Esophagus (tissue), 2 donors: Measurements from ENCODE around the gene CDC42EP5. TPM values are rescaled to one million over a fixed set of nuclear protein-coding genes. Genes with fewer than 3 reads are reported as not detected.

ENCODE experiments used
- H3K27ac ChIP-seq, 2 donors: one replicate each; pipeline ENCODE4 v1.5.1; 2013; ENCODE audit warnings: low read depth in 2 of 2, mild to moderate bottlenecking in 2 of 2, inconsistent platforms in 1 of 2, low read length in 1 of 2, moderate library complexity in 1 of 2
- H3K27me3 ChIP-seq, 2 donors: one replicate each; pipeline ENCODE4 v1.6.1; 2013; ENCODE audit warnings: low read length in 2 of 2, control low read depth in 1 of 2, mild to moderate bottlenecking in 1 of 2; ENCODE audit not compliant: insufficient read depth in 2 of 2, control insufficient read depth in 1 of 2
- H3K36me3 ChIP-seq, 2 donors: one replicate each; pipeline ENCODE4 v1.6.1; 2013; ENCODE audit warnings: low read length in 1 of 2; ENCODE audit not compliant: control insufficient read depth in 2 of 2, insufficient read depth in 2 of 2
- H3K4me1 ChIP-seq, 2 donors: one replicate each; pipeline ENCODE4 v1.6.1; 2013; ENCODE audit warnings: low read length in 1 of 2; ENCODE audit not compliant: control insufficient read depth in 2 of 2, insufficient read depth in 2 of 2
- H3K4me3 ChIP-seq, 2 donors: one replicate each; pipeline ENCODE4 v1.5.1; 2013; ENCODE audit warnings: low read length in 2 of 2, mild to moderate bottlenecking in 2 of 2, low read depth in 1 of 2, moderate library complexity in 1 of 2
- H3K9me3 ChIP-seq, 2 donors: one replicate each; pipeline ENCODE4 v1.6.1; 2013; ENCODE audit warnings: mild to moderate bottlenecking in 2 of 2, low read depth in 1 of 2, low read length in 1 of 2, moderate library complexity in 1 of 2; ENCODE audit not compliant: control insufficient read depth in 2 of 2, insufficient read depth in 1 of 2
- WGBS, 2 donors: extraction: QIAGEN DNeasy Blood & Tissue Kit; methylation state at CpG; one replicate each; pipeline ENCODE4 v1.1.7; 2013; 5-methylcytosine and 5-hydroxymethylcytosine counted together
- polyA plus RNA-seq, 2 donors: library from polyadenylated mRNA; stranded (reverse); fragments of 200-250 nt; gene quantifications; one replicate each; pipeline ENCODE4 v1.2.3, GENCODE V29; 2013
- donor health status: healthy with polysubstance abuse.
- donor health status: Bipolar disorder and iron deficiency.

The CDC42EP5 gene
- polyA plus RNA-seq, 2 donors: 7.0 to 13.1 TPM

GRCh38 chr19:54458648-54459281 is 14.3 kb downstream of the CDC42EP5 start:
- peaks cover 0 to 12% of the 10 kb centered on the region in 2 donors for H3K4me1 ChIP-seq
- no peaks in the 10 kb centered on the region for H3K27me3 ChIP-seq
- H3K4me3 ChIP-seq: no peak overlapping the region
- no peaks in the 10 kb centered on the region for H3K9me3 ChIP-seq
- WGBS, 2 donors: 81 to 82% methylated on average over 11 of the region's 11 CpGs
- peaks cover 31 to 78% of the 10 kb centered on the region in 2 donors for H3K36me3 ChIP-seq
- no peak overlapping the region for H3K27ac ChIP-seq

- WGBS, 2 donors: 90 to 93% methylated on average over 42 of the region's 42 CpGs
- peaks cover 0 to 12% of the 10 kb centered on the region in 2 donors for H3K4me1 ChIP-seq
Measured at GRCh38 chr19:54457773-54458647, 15.1 kb downstream of the CDC42EP5 start.

GRCh38 chr19:54456423-54457373 is 16.4 kb downstream of the CDC42EP5 start:
- H3K4me1 ChIP-seq: peaks cover 0 to 6% of the 10 kb centered on the region in 2 donors
- 91 to 92% methylated on average over 50 to 51 of the region's 51 CpGs for WGBS, 2 donors
- no peak overlapping the region for H3K27ac ChIP-seq
- H3K36me3 ChIP-seq: peaks cover 42 to 91% of the 10 kb centered on the region in 2 donors
- no peaks in the 10 kb centered on the region for H3K27me3 ChIP-seq
- H3K4me3 ChIP-seq: no peak overlapping the region
- H3K9me3 ChIP-seq: no peaks in the 10 kb centered on the region

More at GRCh38 chr19:54457773-54458647, 15.1 kb downstream of the CDC42EP5 start:
- H3K4me3 ChIP-seq: no peak overlapping the region
- peaks cover 31 to 85% of the 10 kb centered on the region in 2 donors for H3K36me3 ChIP-seq
- H3K27me3 ChIP-seq: no peaks in the 10 kb centered on the region
- H3K27ac ChIP-seq: no peak overlapping the region
- H3K9me3 ChIP-seq: no peaks in the 10 kb centered on the region

GRCh38 chr19:54455786-54456422 is 17.2 kb downstream of the CDC42EP5 start:
- Histone ChIP-seq H3K4me3 (no peak overlapping the region), H3K9me3 (no peaks in the 10 kb centered on the region), H3K27me3 (no peaks in the 10 kb centered on the region), H3K4me1 (peaks cover under 1 to 11% of the 10 kb centered on the region in 2 donors), H3K36me3 (peaks cover 42 to 91% of the 10 kb centered on the region in 2 donors), H3K27ac (no peak overlapping the region)
- 92 to 93% methylated on average over 40 of the region's 40 CpGs for WGBS, 2 donors

DNA sequence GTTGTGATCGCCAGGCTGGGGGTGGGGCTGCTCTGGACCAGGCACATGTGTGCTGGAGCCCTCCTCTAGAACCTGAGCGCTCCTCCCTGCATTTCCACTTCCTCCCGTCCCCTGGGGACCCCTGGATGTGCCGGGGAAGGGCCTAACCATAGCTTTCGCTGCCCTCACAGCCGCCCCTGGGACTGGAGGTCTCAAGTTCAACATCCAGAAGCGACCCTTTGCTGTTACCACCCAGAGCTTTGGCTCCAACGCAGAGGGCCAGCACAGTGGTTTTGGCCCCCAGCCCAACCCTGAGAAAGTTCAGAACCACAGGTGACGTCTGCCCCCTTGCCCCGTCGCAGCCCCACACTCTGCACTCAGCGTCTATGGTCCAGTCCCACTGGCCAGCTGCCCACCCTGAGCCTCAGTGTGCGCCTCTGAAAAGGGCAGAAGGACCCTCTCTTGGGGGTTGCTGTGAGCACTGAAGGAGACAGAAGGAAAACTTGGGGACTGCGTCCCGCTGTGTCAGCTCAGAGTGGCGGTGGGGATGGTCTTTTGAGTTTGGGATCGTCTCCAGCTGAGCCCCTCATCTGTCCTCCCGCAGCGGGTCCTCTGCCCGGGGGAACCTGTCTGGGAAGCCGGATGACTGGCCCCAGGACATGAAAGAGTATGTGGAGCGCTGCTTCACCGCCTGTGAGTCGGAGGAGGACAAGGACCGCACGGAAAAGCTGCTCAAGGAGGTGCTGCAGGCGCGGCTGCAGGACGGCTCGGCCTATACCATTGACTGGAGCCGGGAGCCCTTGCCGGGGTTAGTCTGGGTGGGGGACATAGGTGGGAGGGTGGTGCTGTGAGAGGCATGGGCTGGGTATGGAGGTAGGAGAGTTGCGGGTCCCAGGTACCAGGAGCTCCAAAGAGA is 18.1 kb downstream of the CDC42EP5 start:
- Histone ChIP-seq H3K27me3 (no peaks in the 10 kb centered on the region), H3K4me3 (no peak overlapping the region), H3K4me1 (peaks cover 3 to 14% of the 10 kb centered on the region in 2 donors), H3K9me3 (no peaks in the 10 kb centered on the region), H3K36me3 (peaks cover 42 to 86% of the 10 kb centered on the region in 2 donors), H3K27ac (no peak overlapping the region)
- 89 to 92% methylated on average over 33 of the region's 33 CpGs for WGBS, 2 donors

DNA sequence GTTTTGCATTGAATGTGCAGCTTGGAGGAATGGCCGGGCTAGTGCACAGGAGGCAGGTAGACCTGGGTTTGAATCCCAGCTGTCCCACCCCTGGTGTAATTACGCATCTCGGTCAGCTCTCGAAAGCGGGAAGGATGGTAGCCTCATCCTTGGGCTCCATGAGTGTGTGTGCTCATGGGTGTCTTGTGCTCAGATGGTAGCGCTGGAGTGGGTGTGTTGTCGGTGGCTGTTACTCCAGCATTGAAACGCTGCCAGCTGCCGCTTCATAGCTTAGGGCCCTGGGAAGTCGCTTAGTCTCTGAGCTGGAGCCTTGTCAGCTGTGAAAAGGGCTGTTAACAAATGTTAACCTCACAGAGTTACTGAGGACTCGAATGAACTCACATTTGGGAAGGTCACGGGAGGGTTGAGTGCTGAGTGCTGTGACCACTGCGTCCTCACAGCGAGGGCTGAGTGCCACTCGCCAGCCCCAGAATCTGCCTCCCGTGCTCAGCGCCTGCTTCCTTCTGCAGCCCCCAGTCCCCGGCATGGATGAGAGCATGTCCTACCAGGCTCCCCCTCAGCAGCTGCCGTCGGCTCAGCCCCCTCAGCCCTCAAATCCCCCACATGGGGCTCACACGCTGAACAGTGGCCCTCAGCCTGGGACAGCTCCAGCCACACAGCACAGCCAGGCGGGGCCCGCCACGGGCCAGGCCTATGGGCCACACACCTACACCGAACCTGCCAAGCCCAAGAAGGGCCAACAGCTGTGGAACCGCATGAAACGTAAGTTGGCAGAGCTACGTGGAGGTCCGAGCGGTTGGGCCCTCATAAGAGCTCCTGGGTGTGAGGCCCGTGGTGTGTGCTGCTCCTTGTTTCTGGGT is 18.9 kb downstream of the CDC42EP5 start:
- H3K36me3 ChIP-seq: peaks cover 42 to 77% of the 10 kb centered on the region in 2 donors
- no peaks in the 10 kb centered on the region for H3K27me3 ChIP-seq
- no peaks in the 10 kb centered on the region for H3K9me3 ChIP-seq
- 87 to 91% methylated on average over 31 of the region's 31 CpGs for WGBS, 2 donors
- no peak overlapping the region for H3K27ac ChIP-seq
- H3K4me3 ChIP-seq: no peak overlapping the region
- H3K4me1 ChIP-seq: peaks cover 3 to 16% of the 10 kb centered on the region in 2 donors

DNA sequence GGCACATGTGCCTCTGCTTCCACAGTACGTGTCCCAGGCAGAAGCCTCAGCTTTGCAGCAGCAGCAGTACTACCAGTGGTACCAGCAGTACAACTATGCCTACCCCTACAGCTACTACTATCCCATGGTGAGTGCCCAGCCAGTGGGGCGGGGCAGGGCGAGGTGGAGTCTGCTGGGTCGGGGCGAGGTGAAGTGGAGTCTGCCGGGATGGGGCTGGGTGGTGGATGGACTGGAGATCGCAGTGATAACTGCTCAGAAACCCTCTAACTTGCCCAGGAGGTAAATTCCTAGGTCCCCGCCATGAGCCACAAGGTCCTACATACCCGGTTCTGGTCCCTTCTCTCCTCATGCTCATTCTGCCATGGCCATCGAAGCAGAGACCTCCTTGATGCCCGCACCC is 20.5 kb downstream of the CDC42EP5 start:
- Histone ChIP-seq H3K36me3 (peaks cover 32 to 62% of the 10 kb centered on the region in 2 donors), H3K9me3 (no peaks in the 10 kb centered on the region), H3K27me3 (no peaks in the 10 kb centered on the region), H3K4me1 (peaks cover 5 to 16% of the 10 kb centered on the region in 2 donors), H3K27ac (peak overlapping the region in 1 of 2 donors; percentile 14), H3K4me3 (no peak overlapping the region)
- WGBS, 2 donors: 77 to 92% methylated on average over 11 of the region's 11 CpGs

- H3K9me3 ChIP-seq: no peaks in the 10 kb centered on the region
- 72 to 88% methylated on average over 11 of the region's 11 CpGs for WGBS, 2 donors
Measured at GRCh38 chr19:54451997-54452396, 21.1 kb downstream of the CDC42EP5 start.

More at GRCh38 chr19:54451997-54452396, 21.1 kb downstream of the CDC42EP5 start:
- Histone ChIP-seq H3K4me1 (peaks cover 5 to 16% of the 10 kb centered on the region in 2 donors), H3K4me3 (no peak overlapping the region), H3K27me3 (no peaks in the 10 kb centered on the region), H3K27ac (no peak overlapping the region), H3K36me3 (peaks cover 30 to 56% of the 10 kb centered on the region in 2 donors)
